CD4-positive, alpha-beta T cell treated with Interleukin-17A for 1 hour (primary cell): ENCODE measurements around the gene RANBP9.

Source experiments
- DNase-seq: peaks from one replicate; pipeline ENCODE4 v3.0.0-alpha.2; 2020

RANBP9 gene

GRCh38 chr6:13591205-13591921, 120.3 kb downstream of the RANBP9 start:
- DNase-seq = no peak

- DNase-seq = no peak
Observed at GRCh38 chr6:13590574-13591153, 121.0 kb downstream of the RANBP9 start.

- no peak for DNase-seq
Observed at GRCh38 chr6:13589801-13590200, 121.8 kb downstream of the RANBP9 start.

- no peak for DNase-seq
Observed at GRCh38 chr6:13586603-13587542, 124.8 kb downstream of the RANBP9 start.

DNA sequence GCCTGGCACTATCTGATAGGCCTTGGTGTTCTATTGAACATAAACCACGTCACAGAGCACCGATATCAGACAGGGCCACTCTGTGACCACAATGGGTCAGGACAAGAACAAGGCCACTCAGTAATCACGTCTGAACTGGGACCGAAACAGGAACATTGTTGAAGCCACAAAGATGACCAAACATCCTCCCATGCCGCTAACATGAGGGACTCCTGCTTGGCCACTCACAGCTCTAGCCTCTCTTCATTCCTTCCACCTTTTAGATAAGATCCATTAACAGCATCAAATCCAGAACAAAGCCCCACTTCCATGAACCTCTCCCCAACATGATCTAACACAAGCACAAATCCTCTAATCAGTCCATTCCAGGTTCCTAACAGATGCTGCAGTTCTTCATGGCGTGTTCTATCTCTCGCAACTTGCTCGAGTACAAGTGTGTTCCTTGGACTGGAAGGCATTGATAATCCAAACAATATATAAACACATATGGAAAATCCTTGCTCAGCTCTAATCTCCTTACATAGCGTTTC, 129.9 kb downstream of the RANBP9 start:
- DNase-seq = no peak

GRCh38 chr6:13579911-13580310, 131.7 kb downstream of the RANBP9 start:
- DNase-seq = no peak

GRCh38 chr6:13577926-13578325, 133.7 kb downstream of the RANBP9 start:
- DNase-seq = no peak

DNA sequence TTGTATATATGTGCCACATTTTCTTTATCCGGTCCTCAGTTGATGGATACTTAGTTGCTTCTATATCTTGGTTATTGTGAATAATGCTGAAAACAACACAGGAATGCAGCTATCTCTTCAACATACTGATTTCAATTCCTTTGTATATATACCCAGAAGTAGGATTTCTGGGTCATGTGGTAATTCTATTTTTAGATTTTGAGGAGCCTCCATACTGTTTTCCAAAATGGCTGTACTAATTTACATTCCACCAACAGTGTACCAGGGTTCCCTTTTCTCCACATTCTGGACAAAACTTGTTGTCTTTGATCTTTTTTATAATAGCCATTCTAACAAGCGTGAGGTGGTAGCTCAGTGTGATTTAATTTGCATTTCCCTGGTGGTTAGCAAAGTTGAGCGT, 135.6 kb downstream of the RANBP9 start:
- DNase-seq = no peak

- DNase-seq = no peak
Observed at GRCh38 chr6:13575377-13575775, 136.3 kb downstream of the RANBP9 start.

- DNase-seq = peak; percentile 82
Observed at GRCh38 chr6:13574571-13575376, 136.9 kb downstream of the RANBP9 start, which contains the start of gene SIRT5. Gene SIRT5 (plus strand): TSS chr6:13574601. CDS start chr6:13584111, 9,510 bp downstream.

GRCh38 chr6:13574149-13574570, 137.5 kb downstream of the RANBP9 start:
- DNase-seq = peak; percentile 95

DNA sequence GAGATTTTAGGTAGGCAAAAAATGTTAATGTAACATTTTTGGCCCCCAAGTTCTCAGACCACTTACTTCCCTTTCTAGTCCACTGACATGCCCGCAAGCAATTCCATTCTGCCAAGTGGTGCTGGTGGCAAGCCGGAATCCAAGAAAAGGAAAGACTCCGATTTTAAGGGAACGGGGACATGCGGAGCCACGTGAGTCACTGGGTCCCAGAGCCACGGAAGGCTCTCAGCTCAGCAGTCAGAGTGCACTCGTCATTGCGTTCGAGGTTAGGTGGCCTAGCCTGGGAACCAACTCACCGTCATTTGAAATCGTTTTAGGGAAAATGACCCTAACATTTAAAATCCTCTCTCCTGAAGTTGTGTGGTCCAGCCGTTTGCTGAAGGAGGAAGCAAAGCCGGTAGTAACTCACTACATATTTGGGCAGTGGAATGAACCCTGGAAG, 137.9 kb downstream of the RANBP9 start:
- no peak for DNase-seq

- DNase-seq = no peak
Observed at GRCh38 chr6:13572951-13573654, 138.5 kb downstream of the RANBP9 start.

DNA sequence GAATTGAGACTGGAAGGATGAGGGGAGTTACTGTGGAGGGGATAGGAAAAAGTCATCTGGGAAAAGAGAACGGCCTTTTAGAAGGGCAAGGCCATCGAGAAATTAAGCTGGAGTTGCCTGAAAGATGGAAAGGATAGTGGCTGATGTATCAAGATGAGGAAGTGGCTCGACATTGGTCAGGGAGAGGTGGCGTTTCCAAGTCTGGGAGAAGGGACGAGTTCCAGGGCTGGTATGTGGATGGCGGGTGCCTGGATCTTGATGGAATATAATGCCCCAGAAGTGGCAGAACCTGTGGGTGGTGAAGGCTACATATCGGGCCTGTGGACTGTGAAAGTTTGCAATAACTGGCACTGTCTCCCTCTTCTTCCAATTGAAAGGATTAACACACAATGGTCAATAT, 139.4 kb downstream of the RANBP9 start:
- DNase-seq = no peak
